ENCODE data around the gene TRABD2B.

- TF ChIP-seq, protein P1, sequence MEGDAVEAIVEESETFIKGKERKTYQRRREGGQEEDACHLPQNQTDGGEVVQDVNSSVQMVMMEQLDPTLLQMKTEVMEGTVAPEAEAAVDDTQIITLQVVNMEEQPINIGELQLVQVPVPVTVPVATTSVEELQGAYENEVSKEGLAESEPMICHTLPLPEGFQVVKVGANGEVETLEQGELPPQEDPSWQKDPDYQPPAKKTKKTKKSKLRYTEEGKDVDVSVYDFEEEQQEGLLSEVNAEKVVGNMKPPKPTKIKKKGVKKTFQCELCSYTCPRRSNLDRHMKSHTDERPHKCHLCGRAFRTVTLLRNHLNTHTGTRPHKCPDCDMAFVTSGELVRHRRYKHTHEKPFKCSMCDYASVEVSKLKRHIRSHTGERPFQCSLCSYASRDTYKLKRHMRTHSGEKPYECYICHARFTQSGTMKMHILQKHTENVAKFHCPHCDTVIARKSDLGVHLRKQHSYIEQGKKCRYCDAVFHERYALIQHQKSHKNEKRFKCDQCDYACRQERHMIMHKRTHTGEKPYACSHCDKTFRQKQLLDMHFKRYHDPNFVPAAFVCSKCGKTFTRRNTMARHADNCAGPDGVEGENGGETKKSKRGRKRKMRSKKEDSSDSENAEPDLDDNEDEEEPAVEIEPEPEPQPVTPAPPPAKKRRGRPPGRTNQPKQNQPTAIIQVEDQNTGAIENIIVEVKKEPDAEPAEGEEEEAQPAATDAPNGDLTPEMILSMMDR (IDR thresholded peaks at IDR 0.05) = no peak
- TF ChIP-seq POLR2A (IDR thresholded peaks at IDR 0.05) = no peak
Measured at GRCh38 chr1:47987601-47988000, 9.6 kb downstream of the TRABD2B start.
